Kidney tubule cell (primary cell): ENCODE results near the gene COX7A2.
A peak's percentile ranks its signal among the peaks of the same experiment; 100 is the strongest.

Experiments used
- DNase-seq: peaks from one replicate; pipeline ENCODE4 v3.0.0-alpha.2; 2018; ENCODE audit warnings: low spot score

Gene COX7A2

GRCh38 chr6:75199889-75200288 is 43.7 kb downstream of the COX7A2 start:
- no peak for DNase-seq

GRCh38 chr6:75196081-75196687 is 47.4 kb downstream of the COX7A2 start:
- DNase-seq: peak; percentile 65

DNA sequence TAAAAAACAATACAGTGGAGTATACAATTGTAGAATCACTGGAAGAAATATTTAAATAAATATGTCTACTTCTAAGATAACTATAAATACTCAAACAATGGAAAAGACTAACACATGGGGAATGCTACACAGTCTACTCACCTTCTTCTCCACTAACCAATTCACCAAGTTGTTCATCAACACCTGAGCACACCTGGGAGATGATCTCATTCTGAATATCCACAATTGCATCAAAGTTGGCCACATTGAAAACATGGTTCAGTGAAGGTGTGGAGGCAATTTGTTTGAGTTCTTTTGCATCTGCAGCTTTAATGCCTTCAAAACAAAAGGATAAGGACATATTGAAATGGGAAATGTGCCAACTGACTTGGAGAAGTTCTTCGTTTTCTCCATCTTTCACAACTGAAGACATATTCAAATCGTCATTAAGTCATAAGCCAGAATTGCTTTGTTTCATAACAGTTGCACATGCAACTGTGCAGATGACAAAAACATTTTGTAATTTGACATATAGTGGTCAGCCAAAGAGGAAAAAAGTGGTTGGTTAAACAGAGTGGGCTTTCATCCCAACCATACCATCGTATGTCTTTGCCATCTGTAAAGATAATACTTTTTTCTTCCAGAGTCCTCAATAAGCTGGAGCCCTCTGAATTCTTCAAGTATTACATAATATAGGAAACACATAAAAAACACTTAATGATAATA is 55.2 kb downstream of the COX7A2 start:
- DNase-seq: peak; percentile 46
